Left kidney (tissue), 8 donors: ENCODE data around the gene ZNF583. TPM values are rescaled to one million over a fixed set of nuclear protein-coding genes. Genes with fewer than 3 reads are reported as not detected.

Experiments used
- DNase-seq: peaks from one replicate; pipeline ENCODE4 v3.0.0-alpha.2; 2013
- long read RNA-seq, 8 donors: transcript quantifications; one replicate each; lab custom pipeline, GENCODE V29; 2026
- polyA plus RNA-seq: library from polyadenylated mRNA; unstranded; fragments of 120-200 nt; gene quantifications from one replicate; pipeline ENCODE4 v1.2.1, GENCODE V29; 2013; ENCODE audit not compliant: insufficient read length

The ZNF583 gene
- 11.9 TPM for polyA plus RNA-seq
- long read RNA-seq, donor 1, full-length matches to known transcripts, result 7 of 7 reads
- long read RNA-seq, donor 1, partial matches to known transcripts, result 0 of 7 reads
- long read RNA-seq, donor 1, other reads (novel, unspliced or antisense), result 0 of 7 reads
- long read RNA-seq, donor 2, partial matches to known transcripts, result 0 of 1 reads
- long read RNA-seq, donor 2, other reads (novel, unspliced or antisense), result 0 of 1 reads
- long read RNA-seq, donor 3, full-length matches to known transcripts, result 2 of 2 reads
- long read RNA-seq, donor 3, partial matches to known transcripts, result 0 of 2 reads
- long read RNA-seq, donor 3, other reads (novel, unspliced or antisense), result 0 of 2 reads
- long read RNA-seq, donor 4, result 0 reads
- long read RNA-seq, donor 5, full-length matches to known transcripts, result 3 of 3 reads
- long read RNA-seq, donor 5, partial matches to known transcripts, result 0 of 3 reads
- long read RNA-seq, donor 5, other reads (novel, unspliced or antisense), result 0 of 3 reads
- long read RNA-seq, donor 6, result 0 reads
- long read RNA-seq, donor 7, full-length matches to known transcripts, result 2 of 2 reads
- long read RNA-seq, donor 7, partial matches to known transcripts, result 0 of 2 reads
- long read RNA-seq, donor 7, other reads (novel, unspliced or antisense), result 0 of 2 reads
- long read RNA-seq, donor 8, full-length matches to known transcripts, result 2 of 2 reads
- long read RNA-seq, donor 8, partial matches to known transcripts, result 0 of 2 reads
- long read RNA-seq, donor 8, other reads (novel, unspliced or antisense), result 0 of 2 reads

- DNase-seq, result peak; percentile 96
Measured at GRCh38 chr19:56403764-56404704, at the start of gene ZNF583. TSS of gene ZNF583 (plus strand) at chr19:56404332. CDS start at chr19:56407115, 2,783 bp downstream.

GRCh38 chr19:56355517-56355916 lies 48.6 kb upstream of the ZNF583 start:
- DNase-seq, result no peak

GRCh38 chr19:56356944-56357343 lies 47.2 kb upstream of the ZNF583 start:
- DNase-seq, result no peak

- no peak for DNase-seq
Measured at GRCh38 chr19:56360841-56361240, 43.3 kb upstream of the ZNF583 start.

- DNase-seq, result peak; percentile 93
Measured at GRCh38 chr19:56367829-56368711, 36.1 kb upstream of the ZNF583 start.

- no peak for DNase-seq
Measured at GRCh38 chr19:56369886-56370676, 34.1 kb upstream of the ZNF583 start.

- DNase-seq, result no peak
Measured at GRCh38 chr19:56372281-56372680, 31.9 kb upstream of the ZNF583 start.

- no peak for DNase-seq
Measured at GRCh38 chr19:56377105-56377924, 26.8 kb upstream of the ZNF583 start.

- no peak for DNase-seq
Measured at GRCh38 chr19:56383826-56384605, 20.1 kb upstream of the ZNF583 start.

- peak; percentile 96 for DNase-seq
Measured at GRCh38 chr19:56393119-56394012, 10.8 kb upstream of the ZNF583 start, which contains the start of gene ZNF582. TSS of gene ZNF582 (minus strand) at chr19:56393534. CDS start at chr19:56391752, 1,782 bp downstream.

GRCh38 chr19:56398809-56399208 lies 5.3 kb upstream of the ZNF583 start:
- DNase-seq, result no peak

GRCh38 chr19:56400485-56400884 lies 3.6 kb upstream of the ZNF583 start:
- DNase-seq, result no peak

GRCh38 chr19:56403261-56403660 lies 871 bp upstream of the ZNF583 start:
- no peak for DNase-seq

- DNase-seq, result no peak
Measured at GRCh38 chr19:56404705-56405056, 549 bp downstream of the ZNF583 start.

GRCh38 chr19:56405062-56405461 lies 930 bp downstream of the ZNF583 start:
- DNase-seq, result no peak

GRCh38 chr19:56423276-56423984 lies 19.3 kb downstream of the ZNF583 start:
- DNase-seq, result no peak

- DNase-seq, result no peak
Measured at GRCh38 chr19:56423985-56424353, 19.8 kb downstream of the ZNF583 start.
